Brain microvascular endothelial cell (primary cell): ENCODE data around the gene ZNF689.

ENCODE experiments used
- DNase-seq: peaks from one replicate; pipeline ENCODE4 v3.0.0-alpha.2; 2020
- H3K27ac ChIP-seq: fragments of 250-450 bp; sonication (Bioruptor Pico); 2 replicates; pipeline ENCODE4 v1.5.1; 2020; ENCODE audit warnings: mild to moderate bottlenecking, moderate library complexity
- H3K27me3 ChIP-seq: fragments of 250-450 bp; sonication (Bioruptor Pico); replicated peaks from 2 replicates; pipeline ENCODE4 v1.5.1; 2020; ENCODE audit warnings: mild to moderate bottlenecking
- H3K36me3 ChIP-seq: fragments of 250-450 bp; sonication (Bioruptor Pico); replicated peaks from 2 replicates; pipeline ENCODE4 v1.5.1; 2020; ENCODE audit warnings: mild to moderate bottlenecking
- H3K4me3 ChIP-seq: 2 replicates; pipeline ENCODE4 v1.5.1; 2011; ENCODE audit warnings: low read depth, mild to moderate bottlenecking, control low read depth, low read length, moderate library complexity
- CTCF ChIP-seq: IDR thresholded peaks from 2 replicates; pipeline ENCODE4 v1.5.1; 2011; ENCODE audit warnings: low read depth, mild to moderate bottlenecking, moderate library complexity, low read length, control low read depth, inconsistent platforms; ENCODE audit errors: missing control alignments
- in situ Hi-C: cut with HindIII; loops from 2 replicates; pipeline ENCODE4 v1.10.0; 2017; ENCODE audit warnings: low sequenced_read_pairs, low pct_ligation_motif_present

ZNF689 gene

GRCh38 chr16:30571445-30572322, 38.5 kb downstream of the ZNF689 start, which contains the start of gene ZNF688:
TSS of gene ZNF688 (minus strand) at chr16:30571714. CDS start at chr16:30571629, 85 bp downstream.
- Histone ChIP-seq H3K36me3 (no peaks in the 10 kb centered on the region), H3K27me3 (no peaks in the 10 kb centered on the region), H3K27ac (peak within 1 kb of the TSS; percentile 73), H3K4me3 (peak within 1 kb of the TSS; percentile 68)
- no peak for TF ChIP-seq CTCF
- DNase-seq = peak; percentile 96
- in situ Hi-C loops = no loop called here

- in situ Hi-C loops = no loop called here
- Histone ChIP-seq H3K4me3 (peak overlapping the region; percentile 68), H3K27ac (peak overlapping the region; percentile 73), H3K27me3 (no peaks in the 10 kb centered on the region), H3K36me3 (no peaks in the 10 kb centered on the region)
- DNase-seq = peak; percentile 16
- no peak for TF ChIP-seq CTCF
These were observed 39.3 kb downstream of the ZNF689 start for GRCh38 chr16:30570636-30571444.

- Histone ChIP-seq H3K4me3 (no peak overlapping the region), H3K36me3 (no peaks in the 10 kb centered on the region), H3K27me3 (no peaks in the 10 kb centered on the region), H3K27ac (no peak overlapping the region)
- TF ChIP-seq CTCF = no peak
- in situ Hi-C loops = no loop called here
- DNase-seq = no peak
These were observed 40.2 kb downstream of the ZNF689 start for GRCh38 chr16:30569746-30570635.

GRCh38 chr16:30569281-30569680, 40.9 kb downstream of the ZNF689 start:
- H3K27ac ChIP-seq = no peak overlapping the region
- in situ Hi-C loops = no loop called here
- no peak for TF ChIP-seq CTCF

GRCh38 chr16:30567991-30568638, 42.1 kb downstream of the ZNF689 start:
- DNase-seq = peak; percentile 49
- Histone ChIP-seq H3K27me3 (no peaks in the 10 kb centered on the region), H3K27ac (peak overlapping the region; percentile 25), H3K4me3 (no peak overlapping the region), H3K36me3 (no peaks in the 10 kb centered on the region)
- in situ Hi-C loops = no loop called here
- TF ChIP-seq CTCF = no peak

More at GRCh38 chr16:30569281-30569680, 40.9 kb downstream of the ZNF689 start:
- Histone ChIP-seq H3K4me3 (no peak overlapping the region), H3K36me3 (no peaks in the 10 kb centered on the region), H3K27me3 (no peaks in the 10 kb centered on the region)
- DNase-seq = no peak
